HepG2 (cell line): ENCODE measurements around the gene ARHGEF26. TPM values are rescaled to one million over a fixed set of nuclear protein-coding genes. Genes with fewer than 3 reads are reported as not detected.

Experiments used
- ATF1 ChIP-seq: IDR thresholded peaks from 2 replicates; pipeline ENCODE4 v1.6.1; 2016; ENCODE audit warnings: mild to moderate bottlenecking, control low read depth
- ATF4 ChIP-seq, 2 experiments: fragments of 450-650 bp in 1 of 2; sonication (generic) in 1 of 2; formaldehyde crosslinking; IDR thresholded peaks; 2 replicates each; pipeline versions ENCODE4 v1.5.0 to v1.8.0; 2020 to 2022; ENCODE audit warnings: mild to moderate bottlenecking in 1 of 2, missing genetic modification reagents in 1 of 2
- E2F1 ChIP-seq: sonication (generic); formaldehyde crosslinking; IDR thresholded peaks from 2 replicates; pipeline ENCODE4 v1.5.0; 2020; ENCODE audit warnings: missing genetic modification reagents
- FOXJ3 ChIP-seq: sonication (generic); formaldehyde crosslinking; IDR thresholded peaks from 2 replicates; pipeline ENCODE4 v1.4.0; 2020; ENCODE audit warnings: missing genetic modification reagents, mild to moderate bottlenecking, borderline replicate concordance
- IKZF4 ChIP-seq: sonication (generic); formaldehyde crosslinking; IDR thresholded peaks from 2 replicates; pipeline ENCODE4 v1.5.1; 2020; ENCODE audit warnings: borderline replicate concordance, mild to moderate bottlenecking, low read depth, missing genetic modification reagents; ENCODE audit errors: not compliant biosample characterization
- KDM2A ChIP-seq: sonication (generic); formaldehyde crosslinking; IDR thresholded peaks from 2 replicates; pipeline ENCODE4 v1.4.0; 2020; ENCODE audit warnings: low read depth, missing genetic modification reagents, borderline replicate concordance
- MLLT10 ChIP-seq: sonication (generic); formaldehyde crosslinking; IDR thresholded peaks from 2 replicates; pipeline ENCODE4 v1.4.0; 2020; ENCODE audit warnings: missing genetic modification reagents
- MTA1 ChIP-seq: sonication (generic); formaldehyde crosslinking; IDR thresholded peaks from 2 replicates; pipeline ENCODE4 v1.4.0; 2020; ENCODE audit warnings: missing genetic modification reagents, mild to moderate bottlenecking, borderline replicate concordance
- REST ChIP-seq, 2 experiments: IDR thresholded peaks; 2 replicates each; pipeline ENCODE4 v1.6.1; 2011 to 2012; ENCODE audit warnings: low read length in 2 of 2, borderline replicate concordance in 1 of 2, low read depth in 1 of 2, mild to moderate bottlenecking in 1 of 2, moderate library complexity in 1 of 2
- TBL1XR1 ChIP-seq: fragments of 150-350 bp; IDR thresholded peaks from 2 replicates; pipeline ENCODE4 v1.6.1; 2014; ENCODE audit warnings: borderline replicate concordance, low read length; ENCODE audit not compliant: partially characterized antibody
- TFAP4 ChIP-seq: sonication (generic); IDR thresholded peaks from 2 replicates; pipeline ENCODE4 v1.6.1; 2016; ENCODE audit warnings: low read depth, borderline replicate concordance
- ZBTB46 ChIP-seq: sonication (generic); formaldehyde crosslinking; IDR thresholded peaks from 2 replicates; pipeline ENCODE4 v1.4.0; 2020; ENCODE audit warnings: mild to moderate bottlenecking, missing genetic modification reagents, borderline replicate concordance
- ZBTB7A ChIP-seq: sonication (generic); formaldehyde crosslinking; IDR thresholded peaks from 2 replicates; pipeline ENCODE4 v1.8.0; 2022; ENCODE audit warnings: mild to moderate bottlenecking, missing genetic modification reagents
- ZGPAT ChIP-seq: IDR thresholded peaks from 2 replicates; pipeline ENCODE4 v1.6.1; 2016; ENCODE audit warnings: mild to moderate bottlenecking
- ZNF3 ChIP-seq: IDR thresholded peaks from 2 replicates; pipeline ENCODE4 v1.7.0; 2017; ENCODE audit warnings: inconsistent platforms
- ZNF329 ChIP-seq: sonication (generic); formaldehyde crosslinking; IDR thresholded peaks from 2 replicates; pipeline ENCODE4 v1.9.0; 2021; ENCODE audit warnings: low read depth, mild to moderate bottlenecking, missing genetic modification reagents
- polyA plus RNA-seq, 8 experiments: library from polyadenylated mRNA; depleted of rRNA in 3 of 8; stranded (reverse) in 7 of 8; unstranded in 1 of 8; fragments of >200 nt; fragmentation: Illumina TruSeq in 4 of 8; extraction: Trizol in 4 of 8; gene quantifications; 2 replicates each; pipeline versions ENCODE4 v1.2.1 to v1.2.3, GENCODE V29; 2011 to 2016; ENCODE audit warnings: low read depth in 4 of 8, missing spikeins in 1 of 8, mixed read lengths in 1 of 8; ENCODE audit not compliant: insufficient read depth in 1 of 8
- total RNA-seq, 5 experiments: library from RNA; depleted of rRNA; stranded (reverse); fragments of >200 nt; fragmentation: Illumina TruSeq; extraction: Trizol; gene quantifications; 2 replicates each; pipeline ENCODE4 v1.2.3, GENCODE V29; 2016; ENCODE audit warnings: low read depth in 1 of 5

ARHGEF26 gene
- total and polyA plus RNA-seq, 2 of the 13 experiments (the other 11 are each of a cell fraction or from before 2014, with no cell fraction given), result 0.74 to 6.1 TPM

GRCh38 chr3:154139996-154140436 is 18.8 kb downstream of the ARHGEF26 start (continued):
- no peak for TF ChIP-seq ZBTB46
- no peak for TF ChIP-seq KDM2A (CRISPR knock-in tag)
- TF ChIP-seq TBL1XR1, result peak; percentile 61
- no peak for TF ChIP-seq IKZF4
- TF ChIP-seq ZNF3, result peak; percentile 92
- TF ChIP-seq TFAP4, result peak; percentile 74
- TF ChIP-seq MTA1 (CRISPR knock-in tag), result no peak
- TF ChIP-seq ATF1 (CRISPR knock-in tag), result peak; percentile 64
- peak in 1 of 2 experiments; percentile 73; a peak in 2 of 4 replicates for TF ChIP-seq ATF4 (CRISPR knock-in tag; IDR thresholded peaks at IDR 0.05)
- no peak for TF ChIP-seq ZNF329 (CRISPR knock-in tag)
- peak; percentile 86 for TF ChIP-seq ZGPAT (CRISPR knock-in tag)
- TF ChIP-seq E2F1 (CRISPR knock-in tag), result no peak
- TF ChIP-seq REST (IDR thresholded peaks at IDR 0.05; ENCODE audit: borderline replicate concordance in 1 of 2, low read depth in 1 of 2, low read length in 2 of 2), result peak in 1 of 2 experiments; percentile 25; a peak in 1 of 4 replicates
- TF ChIP-seq FOXJ3 (CRISPR knock-in tag), result peak; percentile 99
- TF ChIP-seq ZBTB7A (CRISPR knock-in tag), result no peak
- TF ChIP-seq MLLT10 (CRISPR knock-in tag), result no peak
